NOMO-1 (cell line): ENCODE measurements around the gene EIF4G1.

ENCODE experiments used
- DNase-seq, 2 experiments: peaks; one replicate each; lab custom pipeline; 2025; ENCODE audit not compliant: unreplicated experiment in 2 of 2; lab: John Stamatoyannopoulos, UW

Gene EIF4G1

DNA sequence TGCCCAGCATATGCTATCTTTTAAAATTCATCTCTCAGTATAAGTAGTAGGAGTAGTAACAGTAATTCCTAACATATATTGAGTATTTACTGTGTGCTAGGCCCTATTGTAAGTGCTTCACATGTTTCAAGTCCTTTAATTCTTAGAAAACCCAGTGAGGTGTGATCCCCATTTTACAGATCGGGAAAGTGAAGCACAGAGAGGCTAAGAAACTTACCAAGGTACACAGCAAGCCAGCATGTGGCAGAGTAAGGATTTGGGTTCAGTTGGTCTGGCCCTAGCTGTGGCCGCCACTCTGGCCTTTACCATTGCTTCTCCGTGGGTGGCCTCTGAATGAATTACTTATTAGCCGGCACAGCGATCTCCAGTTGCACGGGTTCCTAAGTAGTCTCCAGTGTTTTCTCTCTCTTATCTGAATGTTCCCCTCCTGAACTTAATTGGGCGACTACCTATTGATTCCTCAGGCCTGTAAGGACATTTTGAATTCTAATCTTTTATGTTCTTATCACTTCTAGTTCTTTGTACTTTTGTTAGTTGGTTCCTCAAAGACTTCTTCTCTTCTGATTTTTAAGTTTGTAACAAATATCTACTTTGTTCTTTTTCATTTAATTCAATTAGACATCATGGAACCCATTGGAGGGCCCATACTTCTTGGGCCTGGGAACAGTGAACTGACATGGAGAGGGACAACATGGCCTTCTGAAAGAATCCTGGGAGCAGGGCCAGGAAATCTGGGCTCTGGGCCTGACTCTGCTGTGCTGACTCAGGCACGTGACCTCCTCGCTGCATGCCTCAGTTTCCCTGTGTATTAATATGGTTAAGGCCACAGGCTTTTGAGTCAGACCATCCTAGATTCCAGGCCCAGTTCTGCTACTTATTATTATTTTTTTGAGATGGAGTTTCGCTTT is 35.4 kb downstream of the EIF4G1 start:
- no peak for DNase-seq

DNA sequence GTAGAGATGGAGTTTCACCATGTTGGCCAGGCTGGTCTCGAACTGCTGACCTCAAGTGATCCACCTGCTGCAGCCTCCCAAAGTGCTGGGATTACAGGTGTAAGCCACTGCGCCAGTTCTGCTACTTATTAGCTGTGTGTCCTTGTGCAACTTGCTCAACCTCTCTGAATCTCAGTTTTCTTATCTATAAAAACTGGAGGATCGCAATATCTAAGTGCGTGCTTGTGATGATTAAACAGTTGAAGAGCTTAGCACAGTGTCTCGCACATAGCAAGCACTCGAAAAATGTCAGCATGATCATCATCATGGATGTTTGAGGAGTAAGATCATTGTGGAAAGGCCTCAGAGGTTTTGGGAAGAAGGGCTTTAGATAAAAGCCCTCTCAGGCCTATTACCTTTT is 36.2 kb downstream of the EIF4G1 start:
- DNase-seq = no peak

DNA sequence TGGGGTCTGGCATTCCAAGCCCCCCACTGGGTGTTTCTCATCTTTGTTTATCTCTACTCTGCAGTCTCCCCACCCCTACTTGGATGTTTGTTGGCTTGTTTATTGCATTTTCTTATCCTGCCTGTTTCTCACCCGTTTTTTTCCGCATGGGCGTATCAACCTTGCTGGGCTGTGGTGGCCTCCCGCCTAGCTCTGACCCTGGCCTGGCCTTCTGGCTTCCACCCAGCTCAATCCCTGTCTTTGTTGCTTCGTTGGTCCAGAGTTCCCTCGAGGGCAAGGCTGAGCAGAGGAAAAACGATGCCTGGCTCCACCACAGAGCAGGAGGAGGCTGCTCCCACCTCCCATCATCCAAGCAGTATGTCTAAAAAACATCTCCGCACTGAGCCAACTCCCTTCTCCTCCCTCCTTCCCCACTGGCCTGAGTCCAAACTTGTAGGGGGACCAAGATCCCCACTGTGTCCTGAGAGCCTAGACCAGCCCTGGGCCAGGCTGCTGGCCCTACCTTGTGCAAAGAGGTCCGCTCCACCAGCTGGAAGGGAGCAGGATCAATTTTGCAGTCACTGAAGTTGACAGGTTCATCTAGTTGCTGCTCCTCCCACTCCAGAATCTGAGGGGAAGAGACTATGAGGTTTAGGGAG is 37.2 kb downstream of the EIF4G1 start:
- DNase-seq = no peak

DNA sequence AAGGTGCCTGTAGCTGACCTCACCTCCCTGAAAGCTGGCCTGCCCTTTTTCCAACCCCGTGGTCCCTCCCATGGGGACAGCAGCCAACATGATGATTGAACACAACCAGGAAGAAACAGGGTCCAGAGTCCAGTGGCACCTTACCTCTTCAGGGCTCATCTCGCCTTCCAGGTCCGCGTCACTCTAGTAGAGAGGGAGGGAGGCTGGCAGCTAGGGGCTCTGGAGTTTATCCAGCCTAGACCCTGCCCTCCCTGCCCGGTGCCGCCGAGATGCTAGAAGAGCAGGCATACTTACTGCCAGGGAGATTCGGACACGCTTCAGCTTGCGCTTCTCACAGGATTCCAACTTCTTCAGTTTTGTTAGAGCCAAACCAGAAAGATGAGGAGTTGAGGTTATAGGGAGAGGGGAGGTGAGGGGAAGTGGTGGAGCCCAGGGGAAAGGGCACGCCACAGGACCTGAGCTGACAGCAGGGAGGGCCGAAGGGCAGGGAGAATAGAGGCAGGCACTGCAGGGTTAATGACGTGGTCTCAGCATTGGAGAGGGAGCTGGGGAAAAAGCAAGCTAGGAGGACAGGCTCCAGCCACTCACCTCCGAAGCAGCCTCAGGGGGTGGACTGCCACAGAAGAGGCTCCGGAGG is 37.9 kb downstream of the EIF4G1 start:
- DNase-seq = no peak

DNA sequence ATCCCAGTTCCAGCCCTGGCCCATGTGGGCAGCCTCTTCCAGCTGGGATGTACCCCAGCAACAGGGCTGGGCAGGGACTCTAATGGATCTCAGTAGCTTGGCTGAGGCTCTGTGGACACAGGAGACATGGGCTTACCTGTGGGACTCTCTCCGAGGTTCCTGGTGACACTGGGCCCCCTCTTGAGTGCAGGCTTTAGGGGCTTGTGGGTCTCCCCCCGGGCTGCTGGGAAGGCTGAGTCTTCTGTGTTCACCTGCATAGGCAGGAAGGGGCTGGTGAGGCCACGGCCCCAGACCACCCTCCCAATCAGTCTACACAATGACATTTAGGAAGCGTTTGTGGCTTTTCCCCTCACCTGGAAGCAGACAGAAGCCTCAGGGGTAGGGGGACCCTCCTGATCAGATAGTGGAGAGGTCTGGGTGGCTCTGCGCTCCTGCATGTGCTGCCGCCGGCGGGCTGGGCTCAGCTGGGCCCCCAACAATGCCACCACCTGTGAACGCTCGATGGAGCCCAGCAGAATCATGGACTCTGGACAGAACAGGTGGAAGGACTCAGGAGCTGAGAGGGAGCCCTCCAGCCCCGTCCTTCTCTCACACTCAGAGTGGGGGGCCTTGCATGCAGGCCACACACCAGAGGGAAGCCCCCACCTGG is 38.6 kb downstream of the EIF4G1 start:
- DNase-seq = no peak

DNA sequence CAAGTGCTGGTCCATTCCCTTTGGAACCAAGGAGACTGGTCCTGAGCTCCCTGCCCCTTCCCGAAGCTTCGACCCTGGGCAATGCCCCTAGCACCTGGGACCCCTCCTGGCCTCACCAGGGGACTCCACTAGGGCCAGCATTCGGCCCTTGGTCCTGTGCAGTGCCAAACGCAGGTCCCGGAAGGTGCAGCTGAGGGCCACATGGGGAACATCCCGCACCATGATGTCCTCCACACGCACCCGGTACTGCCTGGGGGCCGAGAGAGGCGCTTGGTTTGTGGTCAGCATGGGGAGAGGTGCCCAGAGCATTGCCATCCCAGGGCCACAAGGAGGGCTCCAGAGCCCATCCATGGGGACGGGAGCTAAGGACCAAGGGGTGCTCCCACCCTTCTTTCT is 39.1 kb downstream of the EIF4G1 start:
- no peak for DNase-seq

DNA sequence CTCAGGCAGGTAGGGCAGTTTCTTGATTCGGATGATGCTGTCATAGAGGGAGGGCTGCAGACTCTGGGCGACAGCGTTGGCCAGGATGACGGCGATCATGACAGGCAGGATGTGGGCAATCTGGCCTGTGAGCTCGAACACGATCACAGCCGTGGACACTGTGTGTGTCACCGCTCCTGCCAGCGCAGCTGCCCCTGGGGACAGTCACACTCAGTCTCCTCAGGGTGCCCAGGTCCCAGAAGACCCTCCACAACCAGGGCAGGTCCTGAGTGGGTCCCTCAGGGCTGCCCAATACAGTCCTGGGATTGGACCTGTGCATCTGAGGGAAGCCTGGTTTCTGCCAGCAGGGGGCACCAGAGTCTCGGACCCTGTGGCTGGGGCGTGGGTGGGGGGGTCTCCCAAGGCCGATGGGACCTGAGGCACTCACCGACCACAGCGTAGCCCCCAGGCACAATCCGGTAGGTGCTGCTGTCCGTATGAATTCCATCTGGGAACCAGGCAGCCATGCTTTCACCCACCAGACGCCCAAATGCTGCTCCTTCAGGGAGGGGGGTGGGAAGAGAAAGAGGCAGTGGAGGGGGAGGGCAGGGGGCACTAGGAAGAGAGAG is 39.8 kb downstream of the EIF4G1 start:
- peak in 1 of 2 experiments; percentile 2 for DNase-seq

DNA sequence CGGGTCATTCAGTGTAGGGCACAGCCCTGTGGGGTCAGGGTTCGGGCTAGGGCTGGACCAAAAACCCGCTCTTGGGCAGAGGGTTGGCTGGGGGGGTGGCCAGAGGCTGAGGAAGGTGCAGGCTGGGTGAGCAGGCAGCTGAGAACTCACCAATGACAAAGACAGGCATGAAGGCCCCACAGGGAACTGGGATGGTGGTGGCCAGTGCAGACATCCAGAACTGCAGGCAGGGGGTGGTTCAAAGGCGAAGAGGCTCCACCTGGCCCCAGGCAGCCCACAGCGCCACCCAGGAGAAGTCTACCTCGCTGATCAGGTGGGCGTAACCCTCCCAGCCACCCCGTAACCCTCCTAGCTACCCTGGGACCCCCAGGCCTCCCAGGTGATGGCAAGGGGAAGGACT is 40.3 kb downstream of the EIF4G1 start:
- DNase-seq = no peak

DNA sequence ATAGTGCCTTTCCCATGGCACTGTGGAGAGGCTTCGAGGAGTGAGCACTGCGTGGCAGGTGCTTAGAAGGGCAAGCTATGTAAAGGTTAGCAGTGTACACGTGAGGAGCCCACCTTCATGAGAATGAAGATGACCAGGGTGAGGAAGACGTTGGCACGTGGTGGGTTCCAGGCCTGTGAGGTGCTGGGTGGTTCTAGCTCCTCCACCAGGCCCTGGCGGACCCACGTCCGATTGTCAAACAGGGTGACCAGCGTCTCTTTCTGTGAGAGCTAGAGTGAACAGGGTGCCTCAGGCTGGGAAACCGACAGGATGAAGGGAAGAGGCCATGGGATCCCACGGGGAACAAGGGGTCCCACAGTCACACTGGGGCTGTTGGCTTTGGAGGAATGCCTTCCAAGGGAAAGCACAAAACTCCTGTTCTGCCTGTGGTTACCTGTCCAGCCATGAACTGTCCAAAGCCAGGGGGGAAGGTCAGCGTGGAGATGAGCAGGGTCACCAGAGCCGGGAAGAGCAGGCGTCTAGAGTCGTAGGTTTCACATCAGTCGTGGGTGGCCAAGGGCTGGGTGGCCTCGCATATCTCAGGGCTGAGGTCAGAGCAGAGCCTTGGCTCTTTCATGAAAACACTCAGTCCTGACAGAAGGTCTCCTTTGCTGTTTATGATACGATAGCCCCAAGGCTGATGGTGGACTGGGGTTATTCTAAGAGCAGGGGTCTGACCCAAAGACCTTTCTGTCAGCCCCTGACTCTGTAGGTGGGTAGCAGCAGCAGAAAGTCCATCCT is 41.0 kb downstream of the EIF4G1 start:
- no peak for DNase-seq

DNA sequence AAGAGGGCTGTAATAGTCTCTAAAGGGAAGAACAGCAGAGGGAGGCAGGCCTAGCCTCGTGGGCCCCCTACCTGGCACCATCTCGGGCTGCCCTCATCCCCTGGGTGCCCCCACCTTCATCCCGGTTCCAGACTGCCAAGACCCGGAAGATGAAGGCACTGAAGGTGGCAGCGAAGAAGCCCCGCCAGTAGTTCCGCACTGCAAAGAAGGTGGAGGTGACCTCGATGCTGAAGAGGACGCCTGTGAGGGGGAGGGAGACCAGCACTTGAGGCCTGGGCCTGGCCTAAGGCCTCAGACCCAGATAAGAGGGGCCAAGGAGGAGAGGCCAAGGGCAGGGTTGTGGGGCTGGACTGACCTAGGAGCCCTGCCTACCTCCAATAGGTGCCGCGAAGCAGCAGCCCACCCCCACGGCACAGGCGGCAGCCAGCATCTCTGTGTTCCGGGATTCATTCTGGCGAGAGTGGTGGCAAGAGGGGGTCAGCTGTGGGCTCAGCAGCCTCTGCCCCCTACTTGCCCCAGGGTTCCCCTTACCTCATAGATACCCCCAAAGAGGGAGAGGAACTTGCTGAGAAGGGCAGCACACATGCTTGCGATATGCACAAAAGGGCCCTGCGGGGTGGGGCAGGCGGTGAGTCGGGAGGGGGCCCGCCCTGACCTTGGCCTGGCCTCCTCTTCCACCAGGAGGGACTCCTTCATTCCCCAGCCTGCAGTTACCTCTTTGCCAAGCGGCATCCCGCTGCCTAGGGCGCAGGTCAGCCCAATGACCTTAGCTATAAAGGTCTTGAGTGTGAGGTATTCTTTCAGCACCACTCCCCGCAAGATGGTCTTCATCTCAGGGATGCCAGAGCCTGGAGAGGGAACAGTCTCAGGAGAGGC is 43.1 kb downstream of the EIF4G1 start:
- no peak for DNase-seq

DNA sequence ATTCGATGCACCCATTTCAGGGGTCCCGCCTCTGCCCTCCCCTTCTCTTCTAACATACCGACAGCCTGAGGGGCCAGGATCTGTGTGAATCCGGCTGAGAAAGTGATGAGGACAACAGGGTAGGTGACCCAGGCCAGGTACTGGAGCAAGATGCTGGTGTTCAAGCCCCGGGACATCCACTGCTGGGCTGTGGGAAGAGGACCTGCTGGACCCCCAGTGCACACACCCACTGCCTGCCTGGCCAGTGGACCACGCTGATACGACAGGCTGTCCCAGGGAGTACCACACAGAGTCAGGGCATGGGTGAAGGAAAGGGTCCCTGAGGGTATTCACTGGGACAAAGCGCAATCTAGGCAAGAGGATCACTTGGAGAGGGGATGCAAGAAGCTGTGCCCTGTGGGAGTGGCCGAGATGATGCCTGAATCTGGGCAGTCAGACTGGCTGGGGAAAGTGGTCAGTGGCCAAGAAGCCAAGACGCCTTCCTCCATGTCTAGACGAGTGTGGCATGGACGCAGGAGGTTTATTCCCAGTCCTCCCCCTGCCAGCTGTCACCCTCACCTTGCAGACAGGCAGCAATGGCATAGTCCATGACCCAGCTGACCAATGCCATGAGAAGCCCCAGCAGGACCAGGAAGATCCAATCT is 43.8 kb downstream of the EIF4G1 start:
- no peak for DNase-seq

DNA sequence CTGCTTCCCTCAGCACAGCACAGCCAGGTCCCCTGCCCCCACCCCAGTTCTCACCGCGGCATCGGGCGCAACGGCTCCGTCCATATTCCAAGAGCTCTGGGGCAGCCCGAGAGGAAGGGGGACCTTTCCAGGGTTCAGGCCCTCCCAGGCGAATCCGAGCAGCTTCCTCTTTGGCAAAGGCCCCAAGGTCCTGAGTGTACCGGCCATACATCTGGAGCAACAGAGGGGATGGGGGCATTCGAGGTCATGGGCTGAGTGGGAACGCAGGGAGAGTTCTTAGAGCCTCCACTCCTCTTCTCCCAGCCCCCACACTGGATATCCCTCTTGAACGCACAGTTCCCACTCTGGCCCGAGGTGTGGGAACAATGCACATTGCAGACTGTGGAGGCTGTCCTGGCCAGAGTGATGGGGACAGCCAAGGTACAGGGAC is 44.5 kb downstream of the EIF4G1 start:
- DNase-seq = no peak

DNA sequence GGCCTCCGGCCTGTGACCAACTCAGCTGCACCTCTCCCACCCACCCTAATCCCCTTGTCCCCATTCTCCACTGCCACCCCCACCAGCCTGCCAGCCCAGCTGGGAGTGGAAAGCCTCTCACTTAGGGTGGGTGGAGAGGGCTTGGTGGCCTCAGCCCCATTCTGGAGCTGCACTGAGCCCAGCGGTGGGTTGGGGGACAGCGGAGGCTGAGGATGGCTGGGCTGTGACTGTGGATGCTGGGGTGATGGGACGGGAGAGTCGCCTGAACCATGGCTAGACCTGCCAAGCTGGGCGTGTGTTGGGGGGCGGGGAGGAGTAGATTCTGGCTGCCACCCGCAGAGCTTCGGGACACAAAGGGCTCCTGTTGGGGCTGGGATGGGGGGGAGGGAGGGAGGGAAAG is 45.2 kb downstream of the EIF4G1 start:
- no peak for DNase-seq

DNA sequence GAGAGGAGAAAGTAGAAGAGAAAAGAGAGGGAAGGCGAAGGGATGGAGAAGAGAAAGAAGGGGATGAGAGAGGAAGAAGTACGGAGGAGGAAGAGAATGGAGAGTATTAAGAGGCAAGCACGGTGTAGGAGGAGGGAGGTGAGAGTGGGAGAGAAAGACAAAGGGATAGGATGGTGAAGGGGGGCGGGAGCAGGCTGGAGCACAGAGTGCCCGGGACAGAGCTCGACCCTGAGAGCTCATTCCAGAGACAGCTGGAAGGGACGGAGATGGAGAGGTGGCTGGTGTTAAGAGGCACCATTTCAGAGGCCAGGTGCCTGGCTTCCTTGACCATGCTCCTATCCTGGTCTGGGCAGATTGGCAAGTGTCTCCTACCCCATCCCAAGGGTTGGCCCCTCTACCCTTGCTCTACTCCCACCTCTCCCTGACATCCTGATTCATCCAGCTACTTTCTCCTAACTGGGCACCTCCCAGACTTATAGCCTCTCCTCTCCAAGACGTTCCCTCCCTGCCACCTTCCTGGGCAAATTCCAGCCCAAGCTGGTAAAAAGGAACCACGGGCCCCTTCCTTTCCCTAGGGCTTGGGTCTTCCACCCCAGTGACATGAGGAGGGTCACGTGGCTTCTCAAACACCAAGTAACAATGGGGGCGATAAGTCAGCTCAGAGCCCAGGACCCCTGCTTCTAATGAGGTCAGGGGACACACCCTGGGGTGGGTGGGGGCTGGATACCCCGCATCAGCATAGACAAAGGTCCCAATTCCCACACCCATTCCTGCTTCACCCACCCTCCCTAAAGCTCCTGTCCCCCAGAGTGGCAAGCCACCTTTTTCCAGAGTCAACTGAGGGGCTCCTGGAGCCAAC is 45.9 kb downstream of the EIF4G1 start:
- no peak for DNase-seq

DNA sequence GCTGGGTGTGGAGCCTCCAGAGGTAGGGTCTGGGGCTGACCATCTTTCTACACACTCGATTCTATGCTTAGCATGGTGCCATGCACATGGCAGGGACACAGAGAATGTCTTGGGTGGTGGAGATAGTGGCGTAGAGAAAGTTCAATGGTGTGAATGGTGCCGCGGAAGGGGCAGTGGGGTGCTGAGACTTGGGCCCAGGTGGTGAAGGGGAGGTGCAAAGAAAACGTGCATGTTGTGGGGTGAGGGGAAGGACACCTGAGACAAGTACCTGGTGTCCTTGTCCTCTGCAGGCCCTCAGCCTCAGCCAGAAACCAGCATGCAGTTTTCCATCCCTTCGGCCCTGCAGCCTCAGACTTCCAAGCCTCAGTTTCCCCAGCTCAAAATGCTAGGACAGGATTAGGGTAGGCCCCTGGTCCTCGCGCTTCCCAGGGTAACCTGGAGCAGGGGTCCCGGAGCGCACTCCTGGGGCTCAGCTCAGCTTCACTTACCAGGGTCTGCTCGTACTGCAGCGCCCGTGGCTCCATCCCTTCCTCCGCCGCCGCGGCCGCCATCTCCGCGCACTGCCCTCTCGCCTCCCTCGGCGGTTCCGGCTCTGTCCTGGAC is 46.6 kb downstream of the EIF4G1 start:
- no peak for DNase-seq

DNA sequence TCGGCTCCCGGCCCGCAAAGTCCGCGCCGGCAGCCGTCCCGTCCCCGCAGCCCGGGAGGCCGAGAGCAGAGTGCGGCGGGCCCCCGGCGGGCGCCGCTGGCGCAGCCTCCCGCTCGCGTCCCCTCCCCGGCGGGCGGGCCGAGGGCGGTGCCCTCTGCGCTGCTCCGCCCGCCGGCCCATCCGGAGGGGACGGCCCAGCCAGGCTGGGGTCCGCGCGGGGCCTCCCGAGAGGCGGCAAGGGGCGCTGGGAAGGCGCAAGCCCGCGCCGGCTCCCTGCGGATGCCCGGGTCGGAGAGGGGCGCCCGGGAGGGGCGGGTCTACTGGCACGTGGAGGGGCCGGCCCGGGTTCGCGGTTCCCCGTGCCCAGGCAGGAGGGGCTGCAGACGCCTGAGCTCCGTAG is 47.1 kb downstream of the EIF4G1 start, which contains the start of the genes CLCN2 and POLR2H:
Gene CLCN2, minus strand, starts transcription at position 74 of the 400 bp plus-strand sequence. CDS start 126 bp downstream, outside the sequence.
Gene POLR2H, plus strand, starts transcription at position 179 of the 400 bp plus-strand sequence. CDS start 1,783 bp downstream, outside the sequence.
- peak; percentile 50 to 79 for DNase-seq
